ENCODE data around the gene SCAF8. TPM values are rescaled to one million over a fixed set of nuclear protein-coding genes. Genes with fewer than 3 reads are reported as not detected.

SCAF8 gene
- total and polyA plus RNA-seq, 9 of the 15 experiments (the other 6 are each of a cell fraction or from before 2014, with no cell fraction given) = 10.5 to 46.6 (median 23.2) TPM

GRCh38 chr6:154763650-154764049, 30.4 kb downstream of the SCAF8 start:
- H3K4me3 ChIP-seq = no peak overlapping the region
- H3K4me2 ChIP-seq (ENCODE audit: insufficient read depth, low read length) = no peak overlapping the region
- H3K36me3 ChIP-seq (ENCODE audit: control insufficient read depth, insufficient read depth, low read length) = peaks cover 19% of the 10 kb centered on the region; the same call in 2 of the 3 replicates
- peaks cover 3 to 5% of the 10 kb centered on the region in 2 experiments; a peak in 2 of 5 replicates for H3K4me1 ChIP-seq (replicated peaks in 1 of 2; ENCODE audit: control insufficient read depth in 2 of 2, insufficient read depth in 2 of 2, low read length in 2 of 2)
- H3K9ac ChIP-seq (ENCODE audit: insufficient read depth in 1 of 2, low read depth in 2 of 2, low read length in 2 of 2) = no peak overlapping the region
- H3K27ac ChIP-seq (ENCODE audit: extremely low read depth, low read depth, low read length) = no peak overlapping the region
- H2AFZ ChIP-seq (ENCODE audit: low read depth, low read length) = no peak overlapping the region
- peaks cover 32% of the 10 kb centered on the region; the same call in 1 of the 2 replicates for H4K20me1 ChIP-seq (replicated peaks; ENCODE audit: control insufficient read depth, insufficient read depth, low read length)
- H3K79me2 ChIP-seq (ENCODE audit: control insufficient read depth, insufficient read depth, low read length) = peaks cover 100% of the 10 kb centered on the region
- H3K27me3 ChIP-seq (ENCODE audit: control insufficient read depth in 2 of 2, insufficient read depth in 2 of 2, low read length in 2 of 2) = no peaks in the 10 kb centered on the region
- DNase-seq (ENCODE audit: extremely low read depth in 1 of 4, low spot score in 3 of 4) (no peak), ATAC-seq (no peak), FAIRE-seq (no peak)
- H3K9me1 ChIP-seq (ENCODE audit: control insufficient read depth, insufficient read depth, low read length) = peaks cover 3% of the 10 kb centered on the region
- 75% methylated on average over 1 of the region's 1 CpG for WGBS (ENCODE audit: insufficient coverage, low coverage, missing lambda C conversion rate)
- intact Hi-C loops (cut with micrococcal nuclease) (no loop called here), in situ Hi-C loops (cut with MboI) (no loop called here)
- H3K9me3 ChIP-seq (replicated peaks; ENCODE audit: control insufficient read depth, insufficient read depth, low read depth, low read length) = no peaks in the 10 kb centered on the region
- BruUV-seq (replicated peaks) = no TSS peak
- no peak for TF ChIP-seq ZNF41 (CRISPR knock-in tag; conservative IDR thresholded peaks at IDR 0.05)
- no peak for TF ChIP-seq ZNF436 (CRISPR knock-in tag; IDR thresholded peaks at IDR 0.05)
- TF ChIP-seq TSC22D4 (tag; IDR thresholded peaks at IDR 0.05) = no peak
- no peak for TF ChIP-seq CHD1 (IDR thresholded peaks at IDR 0.05; ENCODE audit: low read length)
- no peak for TF ChIP-seq EP400 (IDR thresholded peaks at IDR 0.05)
- no peak for TF ChIP-seq ZBTB26 (CRISPR knock-in tag; IDR thresholded peaks at IDR 0.05)
- TF ChIP-seq NR1H2 (CRISPR knock-in tag; IDR thresholded peaks at IDR 0.05) = no peak
- CTCF ChIA-PET (ENCODE audit: low intra/inter-chr PET ratio) = no interaction called here
- POLR2A ChIA-PET = interaction anchor here (0.9 kb wide), 1 partner anchor 18 kb away, joined by 3 read pairs; no protein-coding TSS in a partner anchor

All from K562 (cell line).